Stimulated activated CD8-positive, alpha-beta memory T cell treated with anti-CD3 and anti-CD28 coated beads, Interleukin-4, amount 100 ng/mL, for 48 hours (primary cell): ENCODE measurements around the gene CAGE1.
"Not testable (repeated sequence)": the region's sequence is repeated elsewhere in the genome, so short reads cannot be mapped to it uniquely, and the experiment has no call there.

Experiments used
- DNase-seq: peaks from one replicate; pipeline ENCODE4 v3.0.0-alpha.2; 2020

CAGE1 gene

GRCh38 chr6:7334685-7335084 lies 54.9 kb downstream of the CAGE1 start:
- no peak for DNase-seq

GRCh38 chr6:7332090-7332745 lies 57.3 kb downstream of the CAGE1 start:
- DNase-seq, result no peak

GRCh38 chr6:7331452-7331851 lies 58.1 kb downstream of the CAGE1 start:
- DNase-seq, result no peak

GRCh38 chr6:7328243-7328642 lies 61.3 kb downstream of the CAGE1 start:
- DNase-seq, result no peak

GRCh38 chr6:7325750-7326149 lies 63.8 kb downstream of the CAGE1 start:
- DNase-seq, result no peak

GRCh38 chr6:7324520-7324919 lies 65.0 kb downstream of the CAGE1 start:
- DNase-seq, result no peak

- no peak for DNase-seq
These were observed 66.5 kb downstream of the CAGE1 start for GRCh38 chr6:7323074-7323473.

GRCh38 chr6:7321866-7322265 lies 67.7 kb downstream of the CAGE1 start:
- DNase-seq, result not testable (repeated sequence)

GRCh38 chr6:7319406-7319805 lies 70.1 kb downstream of the CAGE1 start:
- not testable (repeated sequence) for DNase-seq

GRCh38 chr6:7317538-7317937 lies 72.0 kb downstream of the CAGE1 start:
- no peak for DNase-seq

GRCh38 chr6:7316658-7317533 lies 72.6 kb downstream of the CAGE1 start:
- DNase-seq, result no peak

GRCh38 chr6:7315948-7316365 lies 73.6 kb downstream of the CAGE1 start:
- DNase-seq, result no peak

- DNase-seq, result not testable (repeated sequence)
These were observed 74.2 kb downstream of the CAGE1 start for GRCh38 chr6:7315087-7315947.

- no peak for DNase-seq
These were observed 75.1 kb downstream of the CAGE1 start for GRCh38 chr6:7314414-7314813.

GRCh38 chr6:7313505-7314165 lies 75.9 kb downstream of the CAGE1 start:
- DNase-seq, result peak; percentile 27

- DNase-seq, result peak; percentile 96
These were observed 76.7 kb downstream of the CAGE1 start, which contains the start of gene SSR1 for GRCh38 chr6:7312616-7313504. Gene SSR1 (minus strand): TSS chr6:7313199. CDS start chr6:7313120, 79 bp downstream.

- DNase-seq, result no peak
These were observed 77.5 kb downstream of the CAGE1 start for GRCh38 chr6:7311917-7312615.

- no peak for DNase-seq
These were observed 78.4 kb downstream of the CAGE1 start for GRCh38 chr6:7311176-7311575.

- DNase-seq, result no peak
These were observed 80.5 kb downstream of the CAGE1 start for GRCh38 chr6:7309050-7309449.

GRCh38 chr6:7307533-7307932 lies 82.0 kb downstream of the CAGE1 start:
- DNase-seq, result no peak

- no peak for DNase-seq
These were observed 84.7 kb downstream of the CAGE1 start for GRCh38 chr6:7304821-7305220.
